Erythroblast (primary cell): Measurements from ENCODE around the gene EYS.

ENCODE experiments used
- DNase-seq, 2 experiments: peaks; one replicate each; lab custom pipeline; 2025; lab: John Stamatoyannopoulos, UW
- GATA1 ChIP-seq: IDR thresholded peaks from 2 replicates; pipeline ENCODE4 v1.6.1; 2011; ENCODE audit warnings: low read depth, mild to moderate bottlenecking, control low read depth, low read length, moderate library complexity
- POLR2A ChIP-seq: IDR thresholded peaks from 2 replicates; pipeline ENCODE4 v1.6.1; 2011; ENCODE audit warnings: mild to moderate bottlenecking, low read length

The EYS gene

DNA sequence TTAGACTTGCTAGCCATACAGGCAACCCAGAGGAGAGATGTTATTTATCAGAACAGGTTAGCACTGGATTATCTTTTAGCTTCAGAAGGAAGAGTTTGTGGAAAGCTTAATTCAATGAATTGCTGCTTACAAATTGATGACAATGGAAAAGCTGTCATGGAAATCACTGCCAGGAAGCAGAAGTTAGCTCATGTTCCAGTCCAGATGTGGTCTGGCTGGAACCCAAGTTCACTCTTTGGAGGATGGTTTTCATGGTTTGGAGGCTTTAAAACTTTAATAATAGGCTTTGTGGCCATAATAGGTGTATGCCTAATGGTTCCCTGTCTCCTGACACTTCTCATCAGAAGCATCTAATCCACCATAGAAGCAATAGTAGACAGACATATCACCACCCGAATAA lies 1372.4 kb downstream of the EYS start:
- TF ChIP-seq GATA1 (no peak), POLR2A (no peak)
- DNase-seq: no peak

DNA sequence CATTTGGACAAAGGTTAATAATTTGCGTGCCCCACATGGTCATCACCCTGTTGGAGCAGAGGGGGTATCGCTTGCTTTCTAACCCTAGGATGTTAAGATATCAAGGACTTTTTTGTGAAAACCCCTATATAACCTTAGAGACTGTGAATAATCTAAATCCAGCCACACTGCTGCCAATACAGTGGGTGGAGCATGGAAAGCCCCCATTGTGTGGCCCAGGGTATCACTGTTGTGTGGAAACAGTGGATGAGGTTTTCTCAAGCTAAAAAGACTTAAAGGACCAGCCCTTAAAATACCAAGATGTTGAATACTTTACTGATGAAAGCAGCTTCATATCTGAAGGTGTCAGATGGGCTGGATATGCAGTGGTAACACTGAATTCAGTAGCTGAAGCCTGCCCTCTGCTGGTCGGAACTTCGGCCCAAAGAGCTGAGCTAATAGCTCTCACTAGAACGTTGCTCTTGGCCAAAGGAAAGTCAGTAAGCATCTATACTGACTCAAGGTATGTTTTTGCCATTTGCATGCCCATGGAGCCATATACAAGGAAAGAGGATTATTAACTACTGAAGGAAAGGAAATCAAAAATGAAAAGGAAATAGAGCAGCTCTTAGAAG lies 1376.2 kb downstream of the EYS start:
- DNase-seq: peak; percentile 47 to 65

DNA sequence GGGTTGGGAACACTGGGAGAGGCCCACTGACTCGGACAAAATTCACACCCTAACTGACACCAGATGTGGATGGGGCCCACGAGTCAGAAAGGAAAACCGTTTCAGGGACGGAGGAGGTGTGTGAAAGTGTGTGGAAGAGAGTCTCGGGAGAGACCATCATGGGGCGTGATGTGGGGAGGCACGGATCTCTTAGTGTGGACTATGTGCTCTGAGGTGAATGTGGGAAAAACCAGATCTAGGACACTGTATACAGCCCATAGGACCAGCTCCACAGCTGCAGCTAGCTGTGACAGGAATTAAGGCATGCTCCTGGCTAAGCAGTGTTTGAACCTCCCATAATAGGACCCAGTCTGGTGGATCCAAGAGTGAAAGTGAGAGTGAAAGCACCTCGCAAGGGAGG lies 1380.1 kb downstream of the EYS start:
- TF ChIP-seq GATA1 (no peak), POLR2A (no peak)
- DNase-seq: no peak

More for the DNA sequence above, 1376.2 kb downstream of the EYS start:
- TF ChIP-seq POLR2A (no peak), GATA1 (no peak)

DNA sequence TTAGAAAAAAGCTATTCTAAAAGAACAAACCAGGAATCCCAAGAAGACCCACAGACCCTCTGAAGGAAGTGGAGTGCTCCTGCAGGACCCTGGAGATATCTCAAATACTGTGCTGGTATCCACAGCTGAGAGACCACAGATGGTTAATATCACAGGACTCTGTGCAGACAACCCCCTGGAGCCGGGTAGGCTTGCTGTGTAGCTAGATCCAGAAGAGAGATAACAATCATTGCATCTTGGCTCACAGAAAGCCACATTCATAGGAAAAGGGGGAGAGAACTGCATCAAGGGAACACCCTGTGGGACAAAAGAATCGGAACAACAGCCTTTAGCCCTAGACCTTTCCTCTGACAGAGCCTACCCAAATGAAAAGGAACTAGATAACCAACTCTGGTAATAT lies 1381.9 kb downstream of the EYS start:
- TF ChIP-seq GATA1 (no peak), POLR2A (no peak)
- no peak for DNase-seq

DNA sequence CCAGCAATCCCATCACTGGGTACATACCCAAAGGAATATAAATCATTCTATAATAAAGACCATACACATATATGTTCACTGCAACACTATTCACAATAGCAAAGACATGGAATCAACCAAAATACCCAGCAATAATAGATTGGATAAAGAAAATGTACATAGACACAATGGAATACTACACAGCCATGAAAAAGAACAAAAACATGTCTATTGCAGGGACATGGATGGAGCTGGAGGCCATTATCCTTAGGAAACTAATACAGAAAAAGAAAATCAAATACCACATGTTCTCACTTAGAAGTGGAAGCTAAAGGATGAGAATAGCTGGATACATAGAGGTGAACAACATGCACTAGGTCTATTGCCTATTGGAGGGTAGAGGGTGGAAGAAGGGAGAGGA lies 1396.8 kb downstream of the EYS start:
- TF ChIP-seq POLR2A (no peak), GATA1 (no peak)
- DNase-seq: no peak

DNA sequence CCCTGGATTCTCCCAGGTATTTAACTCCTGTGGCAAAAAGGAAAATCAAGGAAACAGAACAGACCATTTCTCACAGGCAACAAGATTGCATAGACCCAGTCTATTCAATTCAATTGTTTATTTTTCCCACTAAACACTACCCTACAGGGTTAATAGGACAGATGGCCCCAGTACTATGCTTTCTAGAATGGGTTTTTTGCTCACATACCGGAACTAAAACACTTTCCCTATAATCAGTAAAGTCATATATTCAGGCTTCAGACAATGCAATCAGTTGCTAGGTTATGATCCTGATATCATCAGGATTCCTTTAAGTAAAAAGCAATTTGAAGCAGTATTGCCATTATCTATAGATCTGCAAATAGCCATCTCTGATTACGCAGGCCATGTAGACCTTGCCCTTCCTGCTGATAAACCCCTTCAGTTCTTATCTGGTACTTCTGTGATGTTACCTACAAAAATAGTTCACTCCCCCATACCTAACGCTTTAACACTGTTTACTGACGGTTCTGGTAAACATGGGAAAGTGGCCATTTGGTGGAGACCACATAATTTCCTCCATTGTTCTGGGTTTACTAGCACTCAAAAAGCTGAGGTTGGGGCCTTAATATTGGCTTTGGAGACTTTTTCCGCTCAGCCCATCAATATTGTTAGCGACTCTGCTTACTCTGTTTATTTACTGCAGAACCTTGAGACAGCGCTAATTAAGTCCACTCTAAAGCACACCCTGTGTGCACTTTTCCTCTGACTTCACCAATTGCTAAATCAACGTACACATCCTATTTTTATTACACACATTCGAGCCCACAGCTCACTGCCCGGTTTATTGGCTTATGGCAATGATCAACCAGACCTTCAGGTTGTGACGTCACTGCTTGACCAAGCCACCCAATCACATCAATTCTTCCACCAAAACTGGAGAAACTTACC lies 1405.5 kb downstream of the EYS start:
- TF ChIP-seq GATA1 (no peak), POLR2A (no peak)
- DNase-seq: no peak

DNA sequence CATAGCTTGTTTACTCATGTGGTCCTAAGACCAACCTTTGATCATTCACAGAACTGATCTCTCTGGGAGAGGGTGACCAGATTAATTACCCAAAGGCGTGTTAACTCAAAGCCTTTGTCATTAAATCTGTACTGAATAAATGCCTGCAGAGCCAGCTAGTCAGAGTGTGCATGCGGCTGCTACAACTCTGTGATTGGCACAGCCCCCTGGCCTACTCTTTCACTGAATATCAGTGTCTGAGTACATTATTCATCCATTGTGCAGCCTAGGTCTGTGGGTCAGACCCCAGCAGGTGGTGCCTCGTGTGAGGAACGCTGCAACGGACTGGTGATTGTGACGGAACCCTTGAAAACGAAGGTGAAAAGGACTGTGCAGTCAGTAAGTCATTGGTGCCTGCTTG lies 1407.8 kb downstream of the EYS start:
- no peak for DNase-seq
- TF ChIP-seq GATA1 (no peak), POLR2A (no peak)

DNA sequence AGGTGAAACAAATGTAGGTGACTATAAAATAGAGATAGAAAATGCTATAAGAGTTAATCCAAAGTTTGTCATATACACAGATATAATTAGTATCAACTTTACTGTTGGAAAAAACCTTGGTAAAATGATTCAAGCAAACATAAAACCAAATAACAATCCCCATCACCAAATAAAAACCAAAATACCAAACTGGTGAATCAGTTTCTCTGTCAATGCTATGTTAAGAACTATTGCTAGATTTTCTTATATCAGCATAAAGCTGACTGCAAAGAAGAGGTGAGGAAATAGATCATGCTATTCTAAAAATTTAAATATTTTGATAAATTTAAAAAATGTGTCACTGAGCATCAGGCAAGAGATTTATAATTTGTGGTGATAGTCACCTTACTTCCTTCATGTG lies 1413.0 kb downstream of the EYS start:
- DNase-seq: no peak
- no peak for TF ChIP-seq POLR2A
- TF ChIP-seq GATA1: no peak

DNA sequence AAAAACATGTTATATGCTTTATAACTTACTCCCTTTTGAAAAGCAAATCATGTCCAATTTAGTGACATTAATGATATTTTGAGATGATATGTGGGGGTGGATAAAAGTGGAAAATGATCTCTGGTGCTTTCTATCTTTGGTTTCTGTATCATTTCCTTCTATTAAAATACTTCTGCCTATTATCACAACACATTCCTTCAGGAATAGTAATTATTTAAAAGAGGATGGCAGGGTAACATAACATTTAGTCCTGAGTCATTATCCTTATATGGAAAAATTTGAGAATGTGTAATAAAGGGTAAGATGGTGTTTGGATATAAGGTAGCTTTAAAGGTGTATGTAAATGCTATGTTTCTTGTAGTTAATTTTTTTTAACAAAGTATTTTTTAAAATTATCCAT lies 1413.7 kb downstream of the EYS start:
- no peak for DNase-seq
- no peak for TF ChIP-seq GATA1
- no peak for TF ChIP-seq POLR2A

DNA sequence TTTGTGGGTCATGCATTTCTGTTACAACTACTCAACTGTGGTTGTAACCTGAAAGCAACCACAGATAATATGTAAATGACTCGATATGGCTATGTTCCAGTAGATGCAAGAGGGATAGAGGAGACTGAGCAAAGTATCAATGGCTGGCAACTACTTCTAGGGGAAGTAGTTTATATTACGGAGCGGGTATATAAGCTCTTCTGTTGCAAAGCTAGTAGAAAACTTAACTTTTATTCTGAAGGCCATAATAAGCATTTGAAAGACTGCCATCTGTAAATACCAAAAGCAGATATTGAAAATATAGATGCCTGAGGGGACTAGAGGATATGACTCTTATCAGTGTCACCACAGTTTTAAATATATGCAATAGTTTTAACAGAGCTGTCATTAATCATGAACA lies 1416.2 kb downstream of the EYS start:
- DNase-seq: no peak
- no peak for TF ChIP-seq POLR2A
- TF ChIP-seq GATA1: no peak

DNA sequence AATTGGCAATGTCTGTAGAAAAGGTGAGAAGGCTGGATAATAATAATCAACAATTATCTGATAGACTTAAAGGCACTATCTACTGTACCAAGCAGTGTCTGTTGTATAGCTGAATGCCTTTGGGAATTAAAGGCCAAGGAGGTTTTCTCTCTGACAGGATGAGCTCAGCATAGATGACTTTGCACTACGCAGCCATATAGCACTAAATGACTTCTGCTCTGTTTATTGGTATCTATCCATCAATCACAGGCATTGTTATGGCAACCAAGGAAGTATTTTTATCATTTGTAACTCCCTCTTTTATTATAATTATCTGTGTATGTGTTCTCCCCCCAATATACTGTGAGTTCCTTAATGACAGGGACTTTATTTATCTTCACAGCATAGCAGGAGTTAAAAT lies 1417.1 kb downstream of the EYS start:
- TF ChIP-seq POLR2A: no peak
- no peak for TF ChIP-seq GATA1
- no peak for DNase-seq

DNA sequence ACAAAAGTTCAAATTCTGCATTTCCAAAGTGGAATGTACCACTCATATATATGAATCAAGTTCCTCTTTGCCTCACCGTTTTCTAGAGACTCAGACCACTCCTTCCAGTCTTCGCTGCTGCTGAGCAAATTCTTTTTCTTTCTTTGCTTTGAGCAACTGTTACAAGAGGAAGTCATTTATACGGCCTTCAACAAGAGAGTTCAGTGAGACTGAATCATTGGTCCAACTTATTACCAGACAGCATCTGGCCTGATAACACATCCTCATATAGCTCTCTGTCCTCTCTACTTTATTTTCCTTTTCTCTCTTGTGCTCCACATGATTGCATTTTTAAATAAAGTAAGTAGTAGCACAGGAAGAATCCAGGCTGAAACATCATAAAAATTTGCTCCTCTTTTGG lies 1418.7 kb downstream of the EYS start:
- DNase-seq: no peak
- TF ChIP-seq GATA1 (no peak), POLR2A (no peak)

DNA sequence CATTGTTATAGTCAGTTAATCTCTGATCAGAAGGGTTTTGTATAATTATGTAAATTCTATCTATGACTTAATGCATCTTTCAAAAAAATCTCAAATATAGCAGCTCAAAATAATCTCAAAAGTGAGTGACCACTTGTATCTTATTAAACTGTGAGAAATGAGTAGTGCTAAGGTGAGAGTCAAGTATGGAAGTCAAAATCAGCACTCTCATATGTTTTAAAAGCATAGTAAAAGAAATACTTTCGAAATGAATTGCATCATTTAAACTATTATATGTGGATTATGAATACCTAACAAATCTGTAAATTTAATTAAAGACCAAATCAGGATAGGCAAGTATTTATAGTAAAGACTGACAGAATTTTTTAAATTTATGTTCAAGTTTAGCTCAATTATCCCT lies 1425.9 kb downstream of the EYS start:
- DNase-seq: no peak
- no peak for TF ChIP-seq POLR2A
- TF ChIP-seq GATA1: no peak

DNA sequence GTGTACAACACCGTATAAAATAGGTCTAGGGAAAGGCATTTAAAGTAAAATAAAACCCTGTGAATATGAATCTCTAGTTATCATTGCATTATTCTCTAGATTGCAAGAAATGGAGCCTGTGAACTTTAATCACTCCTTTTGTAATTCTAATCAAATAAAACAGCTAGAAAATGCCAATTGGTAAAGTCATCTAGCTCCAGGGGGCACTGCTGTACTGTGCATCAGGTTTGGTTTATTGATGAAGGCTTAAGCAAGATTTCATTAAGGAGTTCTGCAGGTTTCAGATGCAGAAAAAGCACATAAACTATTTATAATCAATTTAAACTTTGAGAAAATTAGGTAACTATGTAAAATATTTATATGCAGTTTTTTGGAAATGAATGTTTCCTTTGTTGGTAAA lies 1426.5 kb downstream of the EYS start:
- peak; percentile 14 to 24 for DNase-seq

More for the DNA sequence above, 1426.5 kb downstream of the EYS start:
- TF ChIP-seq GATA1 (no peak), POLR2A (no peak)
